Adrenal gland (tissue), 5 donors: ENCODE measurements around the gene PCDHB12.
"Not testable (repeated sequence)": the region's sequence is repeated elsewhere in the genome, so short reads cannot be mapped to it uniquely, and the experiment has no call there.

Experiments used
- POLR2A ChIP-seq, 2 donors: fragments of 450-650 bp; IDR thresholded peaks; one replicate each; pipeline ENCODE4 v1.6.1; 2017; ENCODE audit warnings: antibody characterized with exemption in 2 of 2, mild to moderate bottlenecking in 2 of 2, moderate library complexity in 1 of 2
- TF ChIP-seq, protein P1 (sequence below), 6 experiments: fragments of 450-650 bp in 4 of 6; fragments of 200-600 bp in 2 of 6; sonication (generic) in 1 of 6; IDR thresholded peaks; 1 replicate in 5 of 6; 2 replicates in 1 of 6; pipeline versions ENCODE4 v1.5.1 to v1.8.0; 2016 to 2021; ENCODE audit warnings: antibody characterized with exemption in 6 of 6, mild to moderate bottlenecking in 2 of 6, moderate library complexity in 1 of 6
- donor health status: DM: no; HTN: no; CAD: no.

DNA sequence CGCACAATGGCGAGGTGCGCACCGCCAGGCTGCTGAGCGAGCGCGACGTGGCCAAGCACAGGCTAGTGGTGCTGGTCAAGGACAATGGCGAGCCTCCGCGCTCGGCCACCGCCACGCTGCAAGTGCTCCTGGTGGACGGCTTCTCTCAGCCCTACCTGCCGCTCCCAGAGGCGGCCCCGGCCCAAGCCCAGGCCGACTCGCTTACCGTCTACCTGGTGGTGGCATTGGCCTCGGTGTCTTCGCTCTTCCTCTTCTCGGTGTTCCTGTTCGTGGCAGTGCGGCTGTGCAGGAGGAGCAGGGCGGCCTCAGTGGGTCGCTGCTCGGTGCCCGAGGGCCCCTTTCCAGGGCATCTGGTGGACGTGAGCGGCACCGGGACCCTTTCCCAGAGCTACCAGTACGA is 38.9 kb downstream of the PCDHB12 start:
- TF ChIP-seq, protein P1, sequence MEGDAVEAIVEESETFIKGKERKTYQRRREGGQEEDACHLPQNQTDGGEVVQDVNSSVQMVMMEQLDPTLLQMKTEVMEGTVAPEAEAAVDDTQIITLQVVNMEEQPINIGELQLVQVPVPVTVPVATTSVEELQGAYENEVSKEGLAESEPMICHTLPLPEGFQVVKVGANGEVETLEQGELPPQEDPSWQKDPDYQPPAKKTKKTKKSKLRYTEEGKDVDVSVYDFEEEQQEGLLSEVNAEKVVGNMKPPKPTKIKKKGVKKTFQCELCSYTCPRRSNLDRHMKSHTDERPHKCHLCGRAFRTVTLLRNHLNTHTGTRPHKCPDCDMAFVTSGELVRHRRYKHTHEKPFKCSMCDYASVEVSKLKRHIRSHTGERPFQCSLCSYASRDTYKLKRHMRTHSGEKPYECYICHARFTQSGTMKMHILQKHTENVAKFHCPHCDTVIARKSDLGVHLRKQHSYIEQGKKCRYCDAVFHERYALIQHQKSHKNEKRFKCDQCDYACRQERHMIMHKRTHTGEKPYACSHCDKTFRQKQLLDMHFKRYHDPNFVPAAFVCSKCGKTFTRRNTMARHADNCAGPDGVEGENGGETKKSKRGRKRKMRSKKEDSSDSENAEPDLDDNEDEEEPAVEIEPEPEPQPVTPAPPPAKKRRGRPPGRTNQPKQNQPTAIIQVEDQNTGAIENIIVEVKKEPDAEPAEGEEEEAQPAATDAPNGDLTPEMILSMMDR (IDR thresholded peaks at IDR 0.05): not testable (repeated sequence)
- not testable (repeated sequence) for TF ChIP-seq POLR2A (IDR thresholded peaks at IDR 0.05)
